GM19452 (cell line): Measurements from ENCODE around the gene OR4X1.
"Not testable (repeated sequence)": the region's sequence is repeated elsewhere in the genome, so short reads cannot be mapped to it uniquely, and the experiment has no call there.

Experiments
- ATAC-seq: cut with Tn5 transposase; IDR thresholded peaks from one replicate; pipeline ENCODE4 v1.9.1; 2021; ENCODE audit not compliant: unreplicated experiment

OR4X1 gene, protein sequence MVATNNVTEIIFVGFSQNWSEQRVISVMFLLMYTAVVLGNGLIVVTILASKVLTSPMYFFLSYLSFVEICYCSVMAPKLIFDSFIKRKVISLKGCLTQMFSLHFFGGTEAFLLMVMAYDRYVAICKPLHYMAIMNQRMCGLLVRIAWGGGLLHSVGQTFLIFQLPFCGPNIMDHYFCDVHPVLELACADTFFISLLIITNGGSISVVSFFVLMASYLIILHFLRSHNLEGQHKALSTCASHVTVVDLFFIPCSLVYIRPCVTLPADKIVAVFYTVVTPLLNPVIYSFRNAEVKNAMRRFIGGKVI

GRCh38 chr11:48263423-48263911 is at the start of gene OR4X1:
OR4X1 (plus strand) TSS chr11:48263861; CDS start chr11:48263861, 0 bp downstream.
- ATAC-seq: no peak

- no peak for ATAC-seq
Measured at GRCh38 chr11:48216510-48216909, 47.2 kb upstream of the OR4X1 start, which contains the start of gene OR4B1. OR4B1 (plus strand) TSS chr11:48216810; CDS start chr11:48216810, 0 bp downstream.

DNA sequence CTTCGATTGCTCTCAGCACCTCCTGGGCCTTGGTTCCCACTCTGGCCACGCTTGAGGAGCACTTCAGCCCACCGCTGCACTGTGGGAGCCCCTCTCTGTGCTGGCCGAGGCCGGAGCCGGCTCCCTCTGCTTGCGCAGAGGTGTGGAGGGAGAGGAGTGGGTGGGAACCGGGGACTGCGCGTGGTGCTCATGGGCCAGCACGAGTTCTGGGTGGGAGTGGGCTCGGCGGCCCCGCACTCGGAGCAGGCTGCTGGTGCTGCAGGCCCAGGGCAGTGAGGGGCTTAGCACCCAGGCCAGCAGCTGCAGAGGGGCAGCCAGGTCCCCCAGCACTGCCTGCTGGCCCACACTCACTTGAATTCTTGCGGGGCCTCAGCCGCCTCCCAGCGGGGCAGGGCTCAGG is 34.9 kb upstream of the OR4X1 start:
- no peak for ATAC-seq

DNA sequence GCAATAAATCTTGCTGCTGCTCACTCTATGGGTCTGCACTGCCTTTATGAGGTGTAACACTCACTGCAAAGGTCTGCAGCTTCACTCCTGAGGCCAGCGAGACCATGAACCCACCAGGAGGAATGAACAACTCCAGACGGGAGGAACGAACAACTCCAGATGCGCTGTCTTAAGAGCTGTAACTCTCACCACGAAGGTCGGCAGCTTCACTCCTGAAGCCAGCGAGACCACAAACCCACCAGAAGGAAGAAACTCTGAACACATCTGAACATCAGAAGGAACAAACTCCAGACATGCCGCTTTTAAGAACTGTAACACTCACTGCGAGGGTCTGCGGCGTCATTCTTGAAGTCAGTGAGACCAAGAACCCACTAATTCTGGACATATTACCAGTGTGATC is 33.6 kb upstream of the OR4X1 start:
- not testable (repeated sequence) for ATAC-seq

DNA sequence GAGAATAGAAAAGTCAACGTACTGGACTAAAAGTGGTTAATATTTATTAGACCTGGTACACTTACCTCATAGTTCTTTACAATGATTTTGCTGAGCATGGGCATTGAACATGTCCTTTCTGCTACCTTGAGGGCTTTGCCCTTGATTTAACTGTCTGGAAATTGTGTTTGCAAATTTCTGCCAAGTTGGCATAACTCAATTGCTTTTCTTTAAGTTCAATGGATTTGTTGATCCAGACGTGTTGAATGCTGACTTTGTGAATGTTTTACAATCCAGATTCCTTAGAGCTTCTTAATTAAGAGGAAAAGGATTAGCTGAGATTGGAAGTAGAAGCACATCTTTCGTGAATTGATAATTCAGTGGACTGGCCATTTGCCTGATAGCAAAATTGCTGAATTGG is 25.9 kb upstream of the OR4X1 start:
- ATAC-seq: no peak

DNA sequence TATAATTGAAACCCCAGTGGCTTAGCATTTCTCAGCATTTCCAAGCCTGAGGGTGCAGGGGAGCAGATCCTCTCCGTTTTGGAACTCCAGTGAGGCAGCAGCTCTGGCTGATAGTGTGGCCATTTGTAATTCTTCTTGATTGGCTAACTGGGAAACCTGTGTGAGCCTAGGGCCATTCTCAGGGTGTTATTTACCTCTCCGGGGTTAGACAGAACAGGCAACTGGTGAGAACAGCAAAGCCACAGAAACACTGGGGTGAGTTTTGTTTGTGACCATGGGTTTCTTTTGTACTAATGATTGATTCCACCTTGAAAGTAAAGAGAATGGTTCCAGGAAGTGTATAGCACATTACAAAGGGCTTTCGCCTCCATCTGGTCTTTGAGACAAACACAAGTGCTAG is 21.2 kb upstream of the OR4X1 start:
- ATAC-seq: no peak

DNA sequence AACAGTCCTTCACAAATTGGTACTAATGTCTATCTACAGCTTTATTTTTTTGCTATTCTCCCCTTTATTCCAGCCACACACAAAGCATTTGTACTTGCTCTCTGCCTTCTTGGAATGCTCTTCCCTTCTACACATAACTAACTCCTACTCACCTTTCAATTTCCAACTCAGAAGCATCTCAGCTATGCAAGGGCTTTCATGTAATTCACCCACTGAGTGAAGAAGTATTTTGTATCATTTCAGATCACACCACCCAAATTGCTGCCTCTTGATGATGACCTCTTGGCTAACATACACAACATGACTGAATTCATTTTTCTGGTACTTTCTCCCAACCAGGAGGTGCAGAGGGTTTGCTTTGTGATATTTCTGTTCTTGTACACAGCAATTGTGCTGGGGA is 18.9 kb upstream of the OR4X1 start, which contains the start of gene OR4X2:
Gene OR4X2 (plus strand): TSS at position 301 of the 400 bp plus-strand sequence. CDS start 0 bp downstream, at position 301.
- ATAC-seq: no peak

DNA sequence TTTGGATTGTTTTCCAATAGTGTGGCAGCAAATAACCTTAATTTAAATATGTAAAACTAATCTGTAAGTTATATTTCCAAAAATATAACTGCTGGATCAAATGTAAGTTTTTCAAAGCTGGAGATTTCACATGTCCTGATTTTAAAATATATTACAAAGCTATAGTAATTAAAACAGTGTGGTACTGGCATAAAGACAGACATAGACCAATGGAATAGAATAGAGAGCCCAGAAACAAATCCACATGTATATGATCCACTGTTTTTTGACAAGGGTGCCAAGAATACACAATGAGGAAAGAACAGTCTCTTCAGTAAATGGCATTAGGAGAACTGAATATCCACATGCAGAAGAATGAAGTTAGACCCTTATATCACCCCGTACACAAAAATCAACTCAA is 14.8 kb upstream of the OR4X1 start:
- ATAC-seq: no peak

DNA sequence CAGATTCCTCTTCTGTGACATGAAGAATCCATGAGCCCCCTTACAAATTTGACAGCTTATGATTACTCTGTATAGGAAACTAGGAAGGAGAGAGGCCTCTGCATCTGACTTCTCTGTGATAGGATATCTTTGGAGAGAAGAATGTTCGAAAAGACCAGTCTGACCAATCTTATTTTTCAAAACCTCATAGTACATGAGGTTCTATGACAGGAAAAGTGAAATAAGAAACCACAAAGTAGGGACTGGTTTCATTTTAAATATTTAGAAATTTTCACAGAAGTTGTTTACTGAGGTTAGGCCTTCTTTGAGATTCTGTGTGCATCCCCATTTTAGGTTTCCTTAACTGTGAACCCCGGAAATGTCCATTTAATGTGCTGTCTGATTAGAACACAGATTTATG is 2.1 kb upstream of the OR4X1 start:
- no peak for ATAC-seq

DNA sequence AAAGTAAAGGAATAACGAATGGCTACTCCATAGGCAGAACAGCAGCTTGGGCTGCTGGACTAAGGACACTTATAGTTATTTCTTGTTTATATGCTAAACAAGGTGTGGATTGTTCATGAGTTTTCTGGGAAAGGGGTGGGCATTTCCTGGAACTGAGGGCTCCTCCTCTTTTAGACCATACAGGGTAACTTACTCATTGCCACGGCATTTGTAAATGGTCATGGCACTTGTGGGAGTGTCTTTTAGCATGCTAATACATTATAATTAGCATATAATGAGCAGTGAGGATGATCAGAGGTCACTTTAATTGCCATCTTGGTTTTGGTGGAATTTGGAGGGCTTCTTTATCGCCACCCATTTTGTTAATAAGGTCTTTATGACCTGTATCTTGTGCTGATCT is 7.0 kb downstream of the OR4X1 start:
- no peak for ATAC-seq

DNA sequence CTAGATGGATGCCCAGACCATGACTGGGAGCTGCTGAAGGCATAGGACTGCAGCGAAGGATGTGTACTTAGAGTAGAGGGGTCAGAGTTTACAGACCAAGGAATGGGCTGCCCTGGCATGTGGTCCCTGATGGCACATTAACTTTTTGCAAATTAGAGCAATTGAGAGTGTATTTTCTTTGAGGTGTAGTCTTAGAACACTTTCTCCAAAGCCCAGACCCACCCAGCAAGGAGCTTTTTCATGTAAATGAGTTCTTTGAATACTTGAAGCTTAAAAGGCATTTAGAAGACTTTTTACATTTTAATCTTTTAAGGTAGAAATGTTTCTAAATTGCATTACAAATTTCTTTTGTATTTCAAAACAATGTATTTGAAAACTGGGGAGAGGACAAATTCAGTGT is 8.9 kb downstream of the OR4X1 start:
- no peak for ATAC-seq

DNA sequence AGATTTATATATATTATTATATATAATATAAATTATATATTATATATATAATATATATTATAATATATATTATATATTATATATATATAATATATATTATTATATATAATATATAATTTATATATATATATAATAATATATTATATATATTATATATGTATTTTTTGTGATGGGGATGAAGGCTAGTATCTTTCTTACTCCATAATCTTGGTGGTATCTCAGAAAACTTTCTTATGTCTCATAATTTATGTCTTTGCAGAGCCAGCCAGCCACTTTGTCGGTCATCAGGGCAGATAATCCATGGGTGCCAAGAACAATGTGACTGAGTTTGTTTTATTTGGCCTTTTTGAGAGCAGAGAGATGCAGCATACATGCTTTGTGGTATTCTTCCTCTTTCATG is 42.3 kb downstream of the OR4X1 start, which contains the start of gene OR4S1:
Gene OR4S1 (plus strand): TSS at position 301 of the 400 bp plus-strand sequence. CDS start 0 bp downstream, at position 301.
- no peak for ATAC-seq

DNA sequence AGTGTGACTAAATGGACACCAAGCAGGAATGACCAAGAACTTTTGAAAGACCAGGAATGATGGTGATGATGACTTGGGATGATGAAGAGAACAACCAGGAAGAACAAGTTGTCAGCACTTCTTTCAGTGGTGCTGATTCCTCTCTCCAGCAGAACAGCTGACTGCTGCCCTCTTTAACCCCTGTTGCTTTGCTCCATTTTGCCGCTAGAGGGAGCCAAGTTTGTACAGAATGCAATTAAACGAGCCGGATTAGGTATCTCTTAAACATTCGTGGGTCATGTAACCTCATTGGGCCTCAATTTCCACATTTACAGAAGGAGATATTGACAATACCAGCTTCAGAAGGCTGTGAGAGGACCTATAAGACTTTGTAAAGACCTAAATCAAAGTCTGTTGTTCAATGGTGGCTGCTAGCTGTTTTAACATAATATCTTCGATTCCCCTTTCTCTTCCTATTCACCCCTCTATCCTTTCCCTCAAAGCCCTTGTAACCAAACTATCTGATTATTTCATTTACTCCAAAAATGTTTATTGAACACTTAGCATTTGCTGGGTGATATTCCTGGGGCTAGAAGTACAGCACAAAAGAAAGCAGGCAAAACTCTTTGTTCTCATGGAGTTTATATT is 44.2 kb downstream of the OR4X1 start:
- peak; percentile 73 for ATAC-seq

DNA sequence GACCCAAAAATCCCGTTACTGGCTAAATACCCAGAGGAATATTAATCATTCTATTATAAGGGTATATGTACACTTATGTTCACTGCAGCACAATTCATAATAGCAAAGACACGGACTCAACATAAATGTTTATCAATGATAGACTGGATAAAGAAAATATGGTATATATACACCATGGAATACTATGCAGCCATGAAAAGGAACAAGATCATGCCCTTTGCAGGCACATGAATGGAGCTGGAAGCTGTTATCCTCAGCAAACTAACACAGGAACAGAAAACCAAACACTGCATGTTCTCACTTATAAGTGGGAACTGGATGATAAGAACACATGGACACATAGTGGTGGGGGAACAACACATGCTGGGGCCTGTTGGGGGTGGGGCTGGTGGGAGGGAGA is 49.9 kb downstream of the OR4X1 start:
- not testable (repeated sequence) for ATAC-seq
